Lung (tissue), 12 donors: ENCODE results near the gene CBL. TPM values are rescaled to one million over a fixed set of nuclear protein-coding genes. Genes with fewer than 3 reads are reported as not detected.

Experiments
- ATAC-seq: fragments of 200-7000 bp; cut with Tn5 transposase; one replicate; pipeline ENCODE4 v1.9.1; 2020; ENCODE audit warnings: moderate number of reproducible peaks; ENCODE audit not compliant: insufficient read depth, low FRiP score
- DNase-seq, 3 donors: peaks; one replicate each; pipeline ENCODE4 v3.0.0-alpha.2; 2013 to 2017
- H3K27ac ChIP-seq, 2 donors: one replicate each; pipeline ENCODE4 v1.5.1; 2013; ENCODE audit warnings: mild to moderate bottlenecking in 2 of 2, moderate library complexity in 2 of 2, control low read depth in 1 of 2, inconsistent platforms in 1 of 2, low read depth in 1 of 2, low read length in 1 of 2
- H3K27me3 ChIP-seq, 3 donors: one replicate each; pipeline ENCODE4 v1.5.1; 2013; ENCODE audit warnings: low read length in 2 of 3; ENCODE audit not compliant: control insufficient read depth in 3 of 3, insufficient read depth in 3 of 3
- H3K36me3 ChIP-seq, 4 donors: one replicate each; pipeline ENCODE4 v1.5.1; 2013; ENCODE audit warnings: low read length in 4 of 4, mild to moderate bottlenecking in 1 of 4, moderate library complexity in 1 of 4; ENCODE audit not compliant: control insufficient read depth in 4 of 4, insufficient read depth in 4 of 4
- H3K4me1 ChIP-seq, 5 donors: one replicate each; pipeline ENCODE4 v1.5.1; 2013; ENCODE audit warnings: low read length in 5 of 5, mild to moderate bottlenecking in 2 of 5, moderate library complexity in 1 of 5; ENCODE audit not compliant: control insufficient read depth in 5 of 5, insufficient read depth in 5 of 5
- H3K4me3 ChIP-seq: one replicate; pipeline ENCODE4 v1.5.1; 2013; ENCODE audit warnings: mild to moderate bottlenecking, control low read depth, moderate library complexity
- H3K9ac ChIP-seq, 2 donors: one replicate each; pipeline ENCODE4 v1.5.1; 2013; ENCODE audit warnings: low read length in 2 of 2, control low read depth in 1 of 2; ENCODE audit not compliant: insufficient read depth in 1 of 2
- H3K9me3 ChIP-seq, 4 donors: one replicate each; pipeline ENCODE4 v1.5.1; 2013; ENCODE audit warnings: low read length in 3 of 4, mild to moderate bottlenecking in 1 of 4, moderate library complexity in 1 of 4; ENCODE audit not compliant: control insufficient read depth in 4 of 4, insufficient read depth in 3 of 4
- WGBS, 2 donors: extraction: QIAGEN DNeasy Blood & Tissue Kit; methylation state at CpG; one replicate each; pipeline ENCODE4 v1.1.7; 2013; 5-methylcytosine and 5-hydroxymethylcytosine counted together
- polyA plus RNA-seq, 2 donors: library from polyadenylated mRNA; stranded (reverse); fragments of 200-250 nt; gene quantifications; one replicate each; pipeline ENCODE4 v1.2.1, GENCODE V29; 2013
- total RNA-seq, 2 donors: library from RNA; depleted of rRNA in 1 of 2; stranded (reverse); fragments of >200 nt in 1 of 2; gene quantifications; one replicate each; pipeline ENCODE4 v1.2.1, GENCODE V29; 2014 to 2021
- TF ChIP-seq, protein P1 (sequence below): IDR thresholded peaks from 2 replicates; pipeline ENCODE4 v1.5.1; 2012; ENCODE audit warnings: mild to moderate bottlenecking; ENCODE audit errors: control extremely low read depth, extremely low read depth
- donor health status: control.
- donor health status: control.
- donor health status: Bipolar disorder and iron deficiency.
- donor health status: healthy.
- donor health status: DM: yes; HTN: yes; CAD: no.

CBL gene
- total and polyA plus RNA-seq, 4 donors: 8.7 to 25.1 (median 16.1) TPM

DNA sequence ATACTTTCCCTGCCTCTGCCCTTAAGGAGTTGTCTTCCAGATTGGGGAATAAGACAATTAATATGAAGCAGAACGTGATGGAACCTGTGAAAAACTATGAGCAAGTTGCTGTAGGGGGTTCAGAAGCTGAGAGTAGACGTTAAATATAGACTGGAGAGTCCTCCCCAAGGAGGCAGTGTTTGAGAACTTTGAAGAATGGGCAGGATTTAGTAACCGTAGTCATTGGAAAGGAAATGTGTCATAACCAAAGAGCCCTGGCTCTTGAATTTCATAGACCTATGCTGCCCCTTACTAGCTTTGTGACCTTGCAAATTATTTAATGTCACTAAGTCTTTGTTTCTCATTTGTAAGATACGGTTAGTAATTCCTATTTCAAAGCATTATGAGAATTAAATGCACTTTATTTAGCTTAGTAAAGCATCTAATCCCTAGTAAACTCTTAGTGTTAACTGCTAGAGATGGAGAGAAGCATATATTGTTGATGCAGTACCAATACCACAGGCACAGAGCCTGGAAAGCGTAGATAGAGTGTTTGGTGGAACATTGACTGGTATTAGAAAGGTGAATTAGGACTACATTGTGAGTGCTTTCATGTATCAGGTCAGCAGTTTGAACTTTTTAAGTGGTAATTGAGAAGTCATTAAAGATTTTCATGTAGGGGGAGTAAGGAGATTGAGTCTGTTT, 56.7 kb downstream of the CBL start:
- Histone ChIP-seq H3K9ac (no peak overlapping the region), H3K9me3 (no peaks in the 10 kb centered on the region), H3K27ac (peak overlapping the region in 1 of 2 donors; percentile 70), H3K4me3 (no peak overlapping the region), H3K27me3 (no peaks in the 10 kb centered on the region), H3K4me1 (peaks cover 0 to 18% (median 3%) of the 10 kb centered on the region in 5 donors), H3K36me3 (no peaks in the 10 kb centered on the region)
- DNase-seq (peak in 1 of 3 donors; percentile 17), ATAC-seq (peak; percentile 34)
- TF ChIP-seq, protein P1, sequence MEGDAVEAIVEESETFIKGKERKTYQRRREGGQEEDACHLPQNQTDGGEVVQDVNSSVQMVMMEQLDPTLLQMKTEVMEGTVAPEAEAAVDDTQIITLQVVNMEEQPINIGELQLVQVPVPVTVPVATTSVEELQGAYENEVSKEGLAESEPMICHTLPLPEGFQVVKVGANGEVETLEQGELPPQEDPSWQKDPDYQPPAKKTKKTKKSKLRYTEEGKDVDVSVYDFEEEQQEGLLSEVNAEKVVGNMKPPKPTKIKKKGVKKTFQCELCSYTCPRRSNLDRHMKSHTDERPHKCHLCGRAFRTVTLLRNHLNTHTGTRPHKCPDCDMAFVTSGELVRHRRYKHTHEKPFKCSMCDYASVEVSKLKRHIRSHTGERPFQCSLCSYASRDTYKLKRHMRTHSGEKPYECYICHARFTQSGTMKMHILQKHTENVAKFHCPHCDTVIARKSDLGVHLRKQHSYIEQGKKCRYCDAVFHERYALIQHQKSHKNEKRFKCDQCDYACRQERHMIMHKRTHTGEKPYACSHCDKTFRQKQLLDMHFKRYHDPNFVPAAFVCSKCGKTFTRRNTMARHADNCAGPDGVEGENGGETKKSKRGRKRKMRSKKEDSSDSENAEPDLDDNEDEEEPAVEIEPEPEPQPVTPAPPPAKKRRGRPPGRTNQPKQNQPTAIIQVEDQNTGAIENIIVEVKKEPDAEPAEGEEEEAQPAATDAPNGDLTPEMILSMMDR: no peak
- WGBS, 2 donors: 47 to 49% methylated on average over 5 of the region's 5 CpGs

DNA sequence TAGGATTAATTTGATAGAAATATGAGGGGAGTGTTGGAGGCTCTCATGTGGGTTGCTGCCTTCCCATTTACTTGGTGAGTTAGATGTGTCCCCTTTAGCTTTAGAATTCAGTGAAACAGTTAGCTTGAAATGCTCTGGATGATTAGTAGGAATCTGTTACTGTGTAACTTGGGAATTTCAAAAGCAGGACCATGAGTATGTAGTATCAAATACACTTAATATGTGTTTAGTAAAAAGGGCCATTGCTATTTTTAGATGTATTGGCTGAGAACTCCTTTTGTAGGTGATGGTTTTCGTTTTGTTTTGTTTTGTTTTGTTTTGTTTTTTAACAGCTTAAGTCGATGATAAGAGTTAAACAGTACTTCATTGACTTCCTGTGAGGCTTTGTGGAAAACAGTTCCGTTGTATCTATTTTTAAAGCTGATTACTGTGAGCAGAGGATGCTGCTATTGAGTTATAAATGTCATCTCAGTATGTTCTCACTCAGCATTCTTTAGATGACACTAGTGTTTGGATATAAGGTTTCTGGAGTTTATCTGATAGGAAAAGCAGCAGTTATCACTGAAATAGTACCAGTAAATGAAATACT, 57.3 kb downstream of the CBL start:
- DNase-seq (peak in 2 of 3 donors; percentile 29 to 42), ATAC-seq (no peak)
- no peaks in the 10 kb centered on the region for H3K27me3 ChIP-seq
- H3K36me3 ChIP-seq: no peaks in the 10 kb centered on the region
- WGBS, 2 donors: 5 to 19% methylated on average over 3 of the region's 3 CpGs
- H3K9me3 ChIP-seq: no peaks in the 10 kb centered on the region
- peaks cover 0 to 18% (median 3%) of the 10 kb centered on the region in 5 donors for H3K4me1 ChIP-seq
- TF ChIP-seq, protein P1: no peak
- H3K27ac ChIP-seq: peak overlapping the region in 1 of 2 donors; percentile 70
- no peak overlapping the region for H3K4me3 ChIP-seq
- H3K9ac ChIP-seq: no peak overlapping the region

DNA sequence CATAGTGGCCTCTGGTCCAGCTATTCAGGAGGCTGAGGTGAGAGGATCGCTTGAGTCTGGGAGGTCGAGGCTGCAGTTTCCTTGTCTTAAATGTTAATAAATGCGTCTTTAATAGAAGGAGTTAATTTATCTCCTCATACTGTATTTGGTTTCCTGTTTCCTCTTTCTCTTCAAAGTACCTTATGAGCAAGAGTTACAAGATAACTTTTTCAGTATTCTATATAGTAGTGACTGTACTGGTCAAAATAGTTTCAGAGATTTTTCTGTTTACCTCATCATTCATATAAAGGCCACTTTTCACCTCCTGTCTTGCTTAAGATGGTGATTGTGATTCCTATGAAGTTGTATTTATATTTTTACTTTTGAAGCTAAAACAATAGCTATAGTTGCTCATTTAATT, 59.9 kb downstream of the CBL start:
- TF ChIP-seq, protein P1: no peak
- H3K27ac ChIP-seq: no peak overlapping the region
- H3K9ac ChIP-seq: no peak overlapping the region
- WGBS, 2 donors: 49 to 69% methylated on average over 3 of the region's 3 CpGs
- peaks cover 0 to 20% (median 1%) of the 10 kb centered on the region in 5 donors for H3K4me1 ChIP-seq
- H3K4me3 ChIP-seq: no peak overlapping the region
- ATAC-seq (no peak), DNase-seq (no peak)
- H3K27me3 ChIP-seq: no peaks in the 10 kb centered on the region
- no peaks in the 10 kb centered on the region for H3K36me3 ChIP-seq
- H3K9me3 ChIP-seq: no peaks in the 10 kb centered on the region
